G401 (cell line): ENCODE measurements around the gene INPP5A. TPM values are rescaled to one million over a fixed set of nuclear protein-coding genes. Genes with fewer than 3 reads are reported as not detected.
A peak's percentile ranks its signal among the peaks of the same experiment; 100 is the strongest.
"Not testable (repeated sequence)": the region's sequence is repeated elsewhere in the genome, so short reads cannot be mapped to it uniquely, and the experiment has no call there.

Source experiments
- DNase-seq: peaks from one replicate; pipeline ENCODE4 v3.0.0-alpha.2; 2015; ENCODE audit warnings: low spot score
- in situ Hi-C: cut with HindIII; loops from 2 replicates; pipeline ENCODE4 v1.10.0; 2016; ENCODE audit warnings: low sequenced_read_pairs, mixed read lengths
- total RNA-seq: library from RNA; depleted of rRNA; stranded (reverse); fragments of >200 nt; shearing (Covaris generic); gene quantifications from 2 replicates; pipeline ENCODE4 v1.2.3, GENCODE V29; 2014

The INPP5A gene
- total RNA-seq, 1 experiment from 2014 or later: 44.3 TPM

- no peak for DNase-seq
- in situ Hi-C loops: no loop called here
These were observed 224.7 kb downstream of the INPP5A start for GRCh38 chr10:132762267-132762666.

- no peak for DNase-seq
- in situ Hi-C loops: no loop called here
These were observed 226.0 kb downstream of the INPP5A start for GRCh38 chr10:132763545-132763944.

- no peak for DNase-seq
- in situ Hi-C loops: no loop called here
These were observed 226.5 kb downstream of the INPP5A start for GRCh38 chr10:132764108-132764507.

- no peak for DNase-seq
- in situ Hi-C loops: no loop called here
These were observed 227.8 kb downstream of the INPP5A start for GRCh38 chr10:132765435-132765834.

- in situ Hi-C loops: no loop called here
- no peak for DNase-seq
These were observed 228.7 kb downstream of the INPP5A start for GRCh38 chr10:132766291-132766690.

- in situ Hi-C loops: no loop called here
- DNase-seq: peak; percentile 77
These were observed 231.0 kb downstream of the INPP5A start for GRCh38 chr10:132768346-132769248.

- in situ Hi-C loops: no loop called here
- no peak for DNase-seq
These were observed 232.8 kb downstream of the INPP5A start for GRCh38 chr10:132770061-132771021.

- in situ Hi-C loops, DNase-seq: not testable (repeated sequence)
These were observed 235.2 kb downstream of the INPP5A start for GRCh38 chr10:132772816-132773215.

GRCh38 chr10:132774181-132774901, 236.8 kb downstream of the INPP5A start:
- DNase-seq: no peak
- in situ Hi-C loops: no loop called here

GRCh38 chr10:132774902-132775863, 237.6 kb downstream of the INPP5A start:
- in situ Hi-C loops: no loop called here
- DNase-seq: peak; percentile 28

GRCh38 chr10:132776186-132776585, 238.6 kb downstream of the INPP5A start:
- in situ Hi-C loops: no loop called here
- no peak for DNase-seq

GRCh38 chr10:132776821-132777220, 239.2 kb downstream of the INPP5A start:
- DNase-seq: no peak
- in situ Hi-C loops: no loop called here

GRCh38 chr10:132777441-132777840, 239.9 kb downstream of the INPP5A start:
- in situ Hi-C loops: no loop called here
- DNase-seq: no peak

GRCh38 chr10:132779549-132780294, 242.1 kb downstream of the INPP5A start:
- DNase-seq: no peak
- in situ Hi-C loops: no loop called here

- in situ Hi-C loops: no loop called here
These were observed 242.8 kb downstream of the INPP5A start for GRCh38 chr10:132780356-132780755.

GRCh38 chr10:132781556-132781955, 244.0 kb downstream of the INPP5A start:
- no peak for DNase-seq
- in situ Hi-C loops: no loop called here

More at GRCh38 chr10:132780356-132780755, 242.8 kb downstream of the INPP5A start:
- DNase-seq: no peak

GRCh38 chr10:132783165-132783939, 245.8 kb downstream of the INPP5A start:
- in situ Hi-C loops: no loop called here
- DNase-seq: no peak
